Stomach (tissue), 9 donors: ENCODE data around the gene TIMM13. TPM values are rescaled to one million over a fixed set of nuclear protein-coding genes. Genes with fewer than 3 reads are reported as not detected.

Source experiments
- DNase-seq, 2 donors: peaks; one replicate each; pipeline versions ENCODE4 v3.0.0 to v3.0.0-alpha.2; 2013 to 2019
- H3K27ac ChIP-seq, 5 donors: fragments of 200-600 bp in 4 of 5; sonication (generic) in 4 of 5; one replicate each; pipeline ENCODE4 v1.5.1; 2013 to 2019; ENCODE audit warnings: mild to moderate bottlenecking in 1 of 5, moderate library complexity in 1 of 5
- H3K27me3 ChIP-seq, 3 donors: fragments of 200-600 bp; sonication (generic); one replicate each; pipeline ENCODE4 v1.5.1; 2017 to 2019; ENCODE audit warnings: mixed run types in 1 of 3
- H3K36me3 ChIP-seq, 4 donors: fragments of 200-600 bp; sonication (generic); 1 replicate in 3 of 4; 2 replicates in 1 of 4; pipeline ENCODE4 v1.5.1; 2016 to 2019
- H3K4me1 ChIP-seq, 4 donors: fragments of 200-600 bp; sonication (generic); one replicate each; pipeline ENCODE4 v1.5.1; 2016 to 2019
- H3K4me3 ChIP-seq, 4 donors: fragments of 200-600 bp; sonication (generic) in 3 of 4; one replicate each; pipeline ENCODE4 v1.5.1; 2016 to 2019; ENCODE audit warnings: mild to moderate bottlenecking in 1 of 4
- H3K9me3 ChIP-seq, 4 donors: fragments of 200-600 bp; sonication (generic); one replicate each; pipeline ENCODE4 v1.5.1; 2016 to 2019
- CTCF ChIP-seq, 7 experiments: fragments of 450-650 bp in 4 of 7; fragments of 200-600 bp in 3 of 7; sonication (generic) in 3 of 7; IDR thresholded peaks; one replicate each; pipeline ENCODE4 v1.5.1; 2016 to 2019; ENCODE audit warnings: antibody characterized with exemption in 7 of 7, control low read depth in 2 of 7, mild to moderate bottlenecking in 1 of 7
- EP300 ChIP-seq: sonication (generic); formaldehyde crosslinking; IDR thresholded peaks from one replicate; pipeline ENCODE4 v1.6.1; 2017; ENCODE audit warnings: antibody characterized with exemption
- POLR2A ChIP-seq, 4 donors: fragments of 450-650 bp; IDR thresholded peaks; one replicate each; pipeline ENCODE4 v1.6.1; 2016; ENCODE audit warnings: antibody characterized with exemption in 4 of 4, control low read depth in 2 of 4, mild to moderate bottlenecking in 1 of 4, moderate library complexity in 1 of 4
- POLR2AphosphoS5 ChIP-seq, 3 donors: sonication (generic); formaldehyde crosslinking; IDR thresholded peaks; one replicate each; pipeline ENCODE4 v1.6.1; 2016; ENCODE audit warnings: antibody characterized with exemption in 3 of 3
- WGBS, 5 donors: extraction: QIAGEN DNeasy Blood & Tissue Kit in 3 of 5; methylation state at CpG; one replicate each; pipeline versions ENCODE4 v1.1.5 to v1.1.7; 2013 to 2018; 5-methylcytosine and 5-hydroxymethylcytosine counted together
- intact Hi-C: fragments of 100-400 bp; cut with DNase I; formaldehyde crosslinking; loops from one replicate; pipeline ENCODE4 v1.15.1; 2023; ENCODE audit warnings: low total_unique reads
- polyA plus RNA-seq, 3 donors: library from polyadenylated mRNA; stranded (reverse); fragments of 200-250 nt; gene quantifications; one replicate each; pipeline ENCODE4 v1.2.3, GENCODE V29; 2013
- total RNA-seq, 5 donors: library from RNA; depleted of rRNA; stranded (reverse); fragments of >200 nt; gene quantifications; one replicate each; pipeline versions ENCODE4 v1.1.0 to v1.2.3, GENCODE V29; 2014 to 2016
- donor health status: healthy with polysubstance abuse.
- donor health status: Bipolar disorder and iron deficiency.
- donor health status: healthy.

TIMM13 gene
- total and polyA plus RNA-seq, 8 donors, result 19.2 to 133 (median 54.5) TPM; not detected in 1

GRCh38 chr19:2423071-2423914 lies 4.1 kb downstream of the TIMM13 start:
- TF ChIP-seq POLR2AphosphoS5 (IDR thresholded peaks at IDR 0.05), result no peak
- TF ChIP-seq CTCF (IDR thresholded peaks at IDR 0.05), result no peak
- no peak for TF ChIP-seq EP300
- no peak for TF ChIP-seq POLR2A (IDR thresholded peaks at IDR 0.05)
- Histone ChIP-seq H3K4me1 (peaks cover 25 to 38% (median 31%) of the 10 kb centered on the region in 4 donors), H3K27ac (no peak overlapping the region), H3K4me3 (no peak overlapping the region), H3K9me3 (no peaks in the 10 kb centered on the region), H3K27me3 (no peaks in the 10 kb centered on the region), H3K36me3 (peaks cover 6 to 33% (median 21%) of the 10 kb centered on the region in 4 donors)
- WGBS, 5 donors, result 71 to 79% (median 78%) methylated on average over 16 to 19 of the region's 19 CpGs
- intact Hi-C loops, result no loop called here
- DNase-seq, result peak in 1 of 2 donors; percentile 63

- H3K36me3 ChIP-seq, result peaks cover 10 to 43% (median 31%) of the 10 kb centered on the region in 4 donors
- 74 to 95% (median 78%) methylated on average over 7 to 23 of the region's 23 CpGs for WGBS, 5 donors
- intact Hi-C loops, result no loop called here
- H3K4me3 ChIP-seq, result no peak overlapping the region
- TF ChIP-seq CTCF (IDR thresholded peaks at IDR 0.05) (no peak), POLR2AphosphoS5 (IDR thresholded peaks at IDR 0.05) (no peak), POLR2A (IDR thresholded peaks at IDR 0.05) (no peak), EP300 (no peak)
- H3K27ac ChIP-seq, result no peak overlapping the region
- no peak for DNase-seq
- H3K27me3 ChIP-seq, result no peaks in the 10 kb centered on the region
- H3K4me1 ChIP-seq, result peaks cover 15 to 31% (median 23%) of the 10 kb centered on the region in 4 donors
- H3K9me3 ChIP-seq, result no peaks in the 10 kb centered on the region
Observed at GRCh38 chr19:2421581-2422306, 5.6 kb downstream of the TIMM13 start.

GRCh38 chr19:2420490-2420889 lies 6.9 kb downstream of the TIMM13 start:
- Histone ChIP-seq H3K4me3 (no peak overlapping the region), H3K27me3 (no peaks in the 10 kb centered on the region), H3K4me1 (peaks cover 3 to 18% (median 10%) of the 10 kb centered on the region in 4 donors), H3K9me3 (no peaks in the 10 kb centered on the region), H3K27ac (no peak overlapping the region), H3K36me3 (peaks cover 10 to 38% (median 30%) of the 10 kb centered on the region in 4 donors)
- DNase-seq, result no peak
- 86 to 91% (median 88%) methylated on average over 2 of the region's 2 CpGs for WGBS, 5 donors
- intact Hi-C loops, result no loop called here
- no peak for TF ChIP-seq POLR2A (IDR thresholded peaks at IDR 0.05)
- no peak for TF ChIP-seq POLR2AphosphoS5 (IDR thresholded peaks at IDR 0.05)
- TF ChIP-seq CTCF (IDR thresholded peaks at IDR 0.05), result no peak
- TF ChIP-seq EP300, result no peak

GRCh38 chr19:2419754-2420153 lies 7.6 kb downstream of the TIMM13 start:
- Histone ChIP-seq H3K9me3 (no peaks in the 10 kb centered on the region), H3K27me3 (no peaks in the 10 kb centered on the region), H3K4me1 (peaks cover 0 to 11% (median 4%) of the 10 kb centered on the region in 4 donors), H3K4me3 (no peak overlapping the region), H3K36me3 (peaks cover 10 to 35% (median 29%) of the 10 kb centered on the region in 4 donors), H3K27ac (no peak overlapping the region)
- TF ChIP-seq POLR2AphosphoS5 (IDR thresholded peaks at IDR 0.05) (no peak), EP300 (no peak), POLR2A (IDR thresholded peaks at IDR 0.05) (no peak), CTCF (IDR thresholded peaks at IDR 0.05) (no peak)
- intact Hi-C loops, result no loop called here
- WGBS, 5 donors, result 92 to 96% (median 94%) methylated on average over 7 of the region's 7 CpGs
- no peak for DNase-seq
